OCI-M2 (cell line): ENCODE measurements around the gene ZNF652.
"Not testable (repeated sequence)": the region's sequence is repeated elsewhere in the genome, so short reads cannot be mapped to it uniquely, and the experiment has no call there.

Source experiments
- DNase-seq: peaks from one replicate; lab custom pipeline; 2025; ENCODE audit not compliant: unreplicated experiment; lab: John Stamatoyannopoulos, UW

The ZNF652 gene

GRCh38 chr17:49387498-49388289 lies 25.6 kb upstream of the ZNF652 start:
- DNase-seq, result no peak

GRCh38 chr17:49386373-49386772 lies 24.3 kb upstream of the ZNF652 start:
- DNase-seq, result no peak

- no peak for DNase-seq
Measured at GRCh38 chr17:49384951-49385350, 22.9 kb upstream of the ZNF652 start.

GRCh38 chr17:49383060-49383459 lies 21.0 kb upstream of the ZNF652 start:
- no peak for DNase-seq

DNA sequence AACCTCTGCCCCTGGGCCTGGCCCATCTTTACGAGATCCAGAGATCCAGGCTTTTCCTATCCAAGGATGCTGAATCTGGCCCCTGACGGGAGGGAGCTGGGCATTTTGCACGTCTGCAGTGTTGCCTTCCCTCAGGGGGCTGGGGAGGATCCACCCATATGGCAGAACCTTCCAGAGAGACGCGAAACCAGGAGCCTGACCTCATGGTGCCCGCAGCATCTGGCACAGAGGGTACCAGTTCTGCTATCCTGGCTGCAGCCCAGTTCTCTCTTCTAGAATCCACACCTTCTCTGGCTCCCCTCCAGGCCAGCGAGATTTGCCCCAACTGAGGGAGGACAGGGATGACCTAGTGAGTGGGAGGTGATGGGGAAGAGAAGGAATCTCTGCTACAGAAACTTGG lies 20.5 kb upstream of the ZNF652 start:
- DNase-seq, result no peak

GRCh38 chr17:49381793-49382192 lies 19.7 kb upstream of the ZNF652 start:
- DNase-seq, result no peak

GRCh38 chr17:49381033-49381432 lies 19.0 kb upstream of the ZNF652 start:
- no peak for DNase-seq

GRCh38 chr17:49379926-49380325 lies 17.9 kb upstream of the ZNF652 start:
- DNase-seq, result no peak

DNA sequence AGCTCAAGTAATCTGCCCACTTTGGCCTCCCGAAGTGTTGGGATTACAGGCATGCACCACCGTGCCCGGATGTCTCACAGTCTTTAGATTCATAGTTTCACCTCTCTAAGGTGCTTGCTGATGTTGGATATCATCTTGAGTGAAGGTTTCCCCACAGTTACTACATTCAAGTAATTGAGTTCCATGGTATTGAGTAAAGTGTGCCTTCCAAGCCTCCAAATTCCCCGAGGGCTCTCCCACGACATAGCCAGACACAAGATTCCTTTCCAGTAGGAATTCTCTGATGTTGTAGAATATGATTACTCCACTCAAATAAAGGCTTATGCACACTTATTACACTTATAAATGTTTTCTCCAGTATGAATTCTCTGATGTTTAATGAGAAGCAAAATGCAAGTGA lies 16.3 kb upstream of the ZNF652 start:
- DNase-seq, result no peak

- no peak for DNase-seq
Measured at GRCh38 chr17:49375544-49375943, 13.5 kb upstream of the ZNF652 start.

- no peak for DNase-seq
Measured at GRCh38 chr17:49373115-49373514, 11.1 kb upstream of the ZNF652 start.

GRCh38 chr17:49372425-49372824 lies 10.4 kb upstream of the ZNF652 start:
- no peak for DNase-seq

GRCh38 chr17:49370971-49371834 lies 9.2 kb upstream of the ZNF652 start:
- no peak for DNase-seq

DNA sequence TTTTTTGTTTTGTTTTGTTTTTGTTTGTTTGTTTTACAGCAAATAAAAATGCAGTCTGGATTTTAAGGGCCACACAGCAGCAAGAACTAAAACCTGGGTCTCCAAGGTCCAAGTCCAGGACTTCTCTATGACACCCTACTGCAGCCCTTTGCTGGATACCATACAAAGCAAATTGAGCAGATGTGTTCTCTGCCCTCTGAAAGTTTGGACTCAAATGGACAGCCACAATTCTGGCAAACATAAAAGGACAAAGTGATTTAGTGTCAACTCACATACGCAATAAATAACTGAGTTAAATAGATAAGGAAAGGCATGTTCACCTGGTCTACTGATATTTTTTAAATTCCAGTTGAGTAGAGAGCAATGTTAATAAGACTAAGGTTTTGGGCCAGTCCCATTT lies 7.7 kb upstream of the ZNF652 start:
- no peak for DNase-seq

DNA sequence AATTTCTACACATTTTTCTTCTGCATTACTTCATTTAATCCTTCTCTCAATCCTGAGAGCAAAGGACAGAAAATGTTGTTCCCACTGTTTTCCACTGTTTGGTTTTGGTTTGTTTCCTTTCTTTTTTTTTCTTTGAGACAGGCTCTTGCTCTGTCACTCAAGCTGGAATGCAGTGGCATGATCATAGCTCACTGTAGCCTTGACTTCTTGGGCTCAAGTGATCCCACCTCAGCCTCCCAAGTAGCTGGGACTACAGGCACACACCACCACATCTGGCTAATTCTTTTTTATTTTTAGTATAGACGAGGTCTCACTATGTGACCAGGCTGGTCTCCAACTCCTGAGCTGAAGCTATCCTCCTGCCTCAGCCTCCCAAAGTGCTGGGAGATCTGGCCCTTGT lies 7.0 kb upstream of the ZNF652 start:
- no peak for DNase-seq

GRCh38 chr17:49365667-49366066 lies 3.6 kb upstream of the ZNF652 start:
- no peak for DNase-seq

- not testable (repeated sequence) for DNase-seq
Measured at GRCh38 chr17:49365126-49365525, 3.1 kb upstream of the ZNF652 start.

GRCh38 chr17:49364119-49364518 lies 2.1 kb upstream of the ZNF652 start:
- DNase-seq, result no peak

GRCh38 chr17:49363251-49363650 lies 1.2 kb upstream of the ZNF652 start:
- no peak for DNase-seq

DNA sequence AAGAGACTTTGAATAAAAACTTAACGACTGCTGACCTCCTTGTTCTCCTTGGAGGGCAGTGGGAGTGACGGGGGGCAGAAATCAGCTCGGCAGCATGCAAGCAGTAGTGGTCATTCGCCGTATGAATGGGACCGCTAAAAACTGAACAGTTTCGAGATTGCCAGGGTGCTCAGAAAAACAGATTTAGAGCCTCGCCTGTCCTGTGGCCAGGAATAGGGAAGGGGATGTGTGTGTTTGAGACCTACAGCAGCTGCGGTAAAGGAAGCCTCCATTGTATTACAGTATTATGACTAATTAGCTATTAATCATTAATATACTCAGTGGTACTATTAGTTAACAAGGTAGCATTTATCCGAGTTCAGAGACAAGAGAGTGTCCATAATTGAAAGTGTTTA lies 670 bp upstream of the ZNF652 start:
- DNase-seq, result no peak

DNA sequence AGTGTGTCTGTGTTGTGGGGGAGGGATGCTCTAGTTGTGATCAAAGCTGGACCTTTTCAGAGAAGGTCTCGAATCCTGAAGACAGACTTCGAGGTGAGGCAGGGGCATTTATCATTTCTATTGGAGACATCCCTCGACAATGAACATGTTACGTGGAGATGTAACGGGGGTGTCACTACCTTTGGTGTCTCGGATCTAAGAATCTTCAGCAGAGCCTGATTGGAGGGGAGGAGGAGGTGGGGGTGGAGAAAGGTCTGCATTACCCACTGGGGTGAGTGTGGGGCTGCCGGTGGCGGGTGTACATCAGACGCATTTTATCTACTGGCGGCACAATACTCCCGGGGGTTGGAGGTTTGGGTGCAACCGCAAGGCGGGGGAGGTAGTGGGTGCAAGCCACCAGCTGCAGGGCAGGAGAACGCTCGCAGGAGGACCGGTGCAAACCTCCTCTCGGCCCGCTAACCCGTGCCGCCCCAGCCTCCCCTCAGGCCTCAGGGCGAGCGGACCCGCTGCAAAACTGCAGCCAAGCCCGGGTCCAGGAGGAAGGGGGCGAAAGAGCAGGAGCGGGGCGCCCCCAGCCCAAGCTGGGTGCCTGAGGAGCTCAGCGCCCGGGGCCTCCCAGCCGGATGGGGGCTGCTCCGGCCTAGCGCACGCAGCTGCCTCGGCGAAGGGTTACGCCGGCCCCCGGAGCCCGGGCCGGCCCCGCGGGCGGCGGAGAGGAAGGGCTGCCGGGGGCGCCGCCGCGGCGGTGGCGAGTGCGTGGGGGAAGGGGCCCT lies 735 bp downstream of the ZNF652 start:
- no peak for DNase-seq

- DNase-seq, result no peak
Measured at GRCh38 chr17:49360796-49361128, 1.3 kb downstream of the ZNF652 start.
